Neural progenitor cell (in vitro differentiated cells): ENCODE data around the gene ENAH.

Source experiments
- CTCF ChIP-seq: fragments of 200-600 bp; sonication (generic); IDR thresholded peaks from 2 replicates; pipeline ENCODE4 v1.5.1; 2017; ENCODE audit warnings: antibody characterized with exemption, mild to moderate bottlenecking
- EZH2 ChIP-seq: fragments of 200-600 bp; sonication (generic); IDR thresholded peaks from 2 replicates; pipeline ENCODE4 v1.6.1; 2017; ENCODE audit warnings: antibody characterized with exemption, mild to moderate bottlenecking, moderate library complexity
- EZH2phosphoT487 ChIP-seq: fragments of 200-600 bp; sonication (generic); IDR thresholded peaks from 2 replicates; pipeline ENCODE4 v1.6.1; 2017; ENCODE audit warnings: antibody characterized with exemption

GRCh38 chr1:225670356-225670755 lies 17.4 kb upstream of the ENAH start:
- TF ChIP-seq CTCF, result no peak
- TF ChIP-seq EZH2phosphoT487, result no peak
- no peak for TF ChIP-seq EZH2
